ENCODE measurements around the gene TMEM63B. TPM values are rescaled to one million over a fixed set of nuclear protein-coding genes. Genes with fewer than 3 reads are reported as not detected.

The TMEM63B gene
- total and polyA plus RNA-seq, 2 of the 8 experiments (the other 6 are each of a cell fraction or from before 2014, with no cell fraction given): 61.1 to 96.8 TPM

DNA sequence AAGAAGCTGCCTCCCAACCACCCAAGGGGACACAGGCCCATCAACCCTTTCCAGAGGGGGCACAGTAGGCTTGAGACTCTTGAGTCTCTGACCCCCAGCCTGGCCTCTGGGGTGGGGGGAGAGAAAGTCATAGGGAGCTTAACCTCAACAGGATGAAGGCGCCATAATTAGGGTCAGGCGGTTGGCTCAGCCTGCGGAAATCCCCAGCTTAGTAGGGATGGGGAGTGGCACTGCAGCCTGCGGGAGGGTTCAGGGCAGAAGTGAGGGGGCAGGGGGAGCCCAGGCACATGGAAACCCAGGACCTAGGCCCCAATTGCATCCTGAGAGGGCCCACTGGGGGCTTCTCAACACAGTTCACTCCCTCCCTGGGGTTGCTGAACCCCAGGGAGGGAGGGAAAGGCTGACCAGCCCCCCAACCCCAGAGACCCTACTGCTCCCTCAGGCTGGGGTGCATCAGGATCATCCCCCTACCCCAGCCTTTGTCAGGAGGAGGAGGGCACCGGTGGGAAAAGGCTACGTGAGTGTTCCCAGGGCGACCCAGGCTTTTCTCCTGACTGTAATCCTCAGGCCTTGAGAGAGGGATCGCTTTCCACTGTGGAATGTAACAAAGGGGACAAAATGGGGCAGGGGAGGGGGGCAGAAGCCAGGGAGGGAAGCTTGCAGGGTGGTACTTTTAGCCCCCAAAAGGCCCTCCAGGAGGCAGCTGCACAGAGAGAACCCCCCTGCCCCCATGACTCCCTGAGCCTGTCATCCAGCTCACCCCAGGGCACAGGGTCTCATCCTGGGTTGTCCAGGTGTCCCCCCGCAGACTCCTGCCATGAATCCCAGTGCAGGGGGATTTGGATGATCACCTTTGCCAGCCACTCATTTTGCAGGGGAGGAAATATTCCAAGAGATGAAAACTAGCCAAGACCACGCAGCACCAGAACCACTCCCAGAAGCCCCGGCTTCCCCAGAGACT lies 46.5 kb upstream of the TMEM63B start (continued):
- TF ChIP-seq RNF2 (IDR thresholded peaks at IDR 0.05; ENCODE audit: borderline replicate concordance, low read depth, low read length, missing control alignments, poor library complexity, severe bottlenecking) (no peak), SIN3A (conservative IDR thresholded peaks at IDR 0.05 in 1 of 2, IDR thresholded peaks at IDR 0.05 in 1 of 2; ENCODE audit: low read depth in 1 of 2, low read length in 2 of 2) (no peak), SIRT6 (IDR thresholded peaks at IDR 0.05; ENCODE audit: low read length) (no peak), NANOG (IDR thresholded peaks at IDR 0.05; ENCODE audit: insufficient read depth, low read depth, low read length, poor library complexity, severe bottlenecking) (no peak), ASH2L (IDR thresholded peaks at IDR 0.05; ENCODE audit: low read length) (no peak), EP300 (IDR thresholded peaks at IDR 0.05; ENCODE audit: borderline replicate concordance in 1 of 2, low read depth in 2 of 2, low read length in 2 of 2) (no peak)
- TF ChIP-seq, protein P1, sequence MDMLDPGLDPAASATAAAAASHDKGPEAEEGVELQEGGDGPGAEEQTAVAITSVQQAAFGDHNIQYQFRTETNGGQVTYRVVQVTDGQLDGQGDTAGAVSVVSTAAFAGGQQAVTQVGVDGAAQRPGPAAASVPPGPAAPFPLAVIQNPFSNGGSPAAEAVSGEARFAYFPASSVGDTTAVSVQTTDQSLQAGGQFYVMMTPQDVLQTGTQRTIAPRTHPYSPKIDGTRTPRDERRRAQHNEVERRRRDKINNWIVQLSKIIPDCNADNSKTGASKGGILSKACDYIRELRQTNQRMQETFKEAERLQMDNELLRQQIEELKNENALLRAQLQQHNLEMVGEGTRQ (IDR thresholded peaks at IDR 0.05; ENCODE audit: low read length): no peak
- TF ChIP-seq, protein P2, sequence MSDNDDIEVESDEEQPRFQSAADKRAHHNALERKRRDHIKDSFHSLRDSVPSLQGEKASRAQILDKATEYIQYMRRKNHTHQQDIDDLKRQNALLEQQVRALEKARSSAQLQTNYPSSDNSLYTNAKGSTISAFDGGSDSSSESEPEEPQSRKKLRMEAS (IDR thresholded peaks at IDR 0.05): no peak

Data from H1 (cell line).